ENCODE measurements around the gene PRKCA.

- TF ChIP-seq TAF1 (IDR thresholded peaks at IDR 0.05; ENCODE audit: borderline replicate concordance, low read depth, low read length) (no peak), POLR2A (IDR thresholded peaks at IDR 0.05; ENCODE audit: low read depth, low read length) (no peak)
These were observed 277.1 kb downstream of the PRKCA start for GRCh38 chr17:66579556-66579955.
